BLaER1 (cell line): Measurements from ENCODE around the gene IRGC.

ENCODE experiments used
- H3K27ac ChIP-seq: shearing (Covaris generic); formaldehyde crosslinking; 2 replicates; pipeline ENCODE4 v1.8.1; 2022
- H3K27me3 ChIP-seq: shearing (Covaris generic); formaldehyde crosslinking; 2 replicates; pipeline ENCODE4 v1.8.1; 2022
- H3K36me3 ChIP-seq: shearing (Covaris generic); formaldehyde crosslinking; 2 replicates; pipeline ENCODE4 v1.8.1; 2022
- H3K4me1 ChIP-seq: shearing (Covaris generic); formaldehyde crosslinking; 2 replicates; pipeline ENCODE4 v1.8.1; 2022
- H3K4me2 ChIP-seq: shearing (Covaris generic); formaldehyde crosslinking; 2 replicates; pipeline ENCODE4 v1.8.1; 2022
- H3K4me3 ChIP-seq: shearing (Covaris generic); formaldehyde crosslinking; 2 replicates; pipeline ENCODE4 v1.8.1; 2022
- H3K9ac ChIP-seq: shearing (Covaris generic); formaldehyde crosslinking; 2 replicates; pipeline ENCODE4 v1.8.1; 2022
- H3K9me3 ChIP-seq: shearing (Covaris generic); formaldehyde crosslinking; 2 replicates; pipeline ENCODE4 v1.8.1; 2022
- H4K20me1 ChIP-seq: shearing (Covaris generic); formaldehyde crosslinking; 2 replicates; pipeline ENCODE4 v1.8.1; 2022
- Cebpa-rat ChIP-seq: shearing (Covaris generic); IDR thresholded peaks from 2 replicates; pipeline ENCODE4 v1.8.1; 2022

The IRGC gene

GRCh38 chr19:43721469-43722048 lies 5.7 kb downstream of the IRGC start:
- Histone ChIP-seq H3K27me3 (no peaks in the 10 kb centered on the region), H3K4me2 (no peak overlapping the region), H3K27ac (no peak overlapping the region), H3K9ac (no peak overlapping the region), H3K4me3 (no peak overlapping the region), H3K9me3 (no peaks in the 10 kb centered on the region), H3K36me3 (no peaks in the 10 kb centered on the region), H4K20me1 (no peaks in the 10 kb centered on the region), H3K4me1 (peaks cover 13% of the 10 kb centered on the region)
- no peak for TF ChIP-seq Cebpa-rat

- H3K4me1 ChIP-seq, result peaks cover 13% of the 10 kb centered on the region
- no peak overlapping the region for H3K9ac ChIP-seq
- H3K4me2 ChIP-seq, result no peak overlapping the region
- TF ChIP-seq Cebpa-rat, result no peak
- no peaks in the 10 kb centered on the region for H4K20me1 ChIP-seq
- peaks cover 16% of the 10 kb centered on the region for H3K36me3 ChIP-seq
- no peak overlapping the region for H3K4me3 ChIP-seq
- H3K9me3 ChIP-seq, result no peaks in the 10 kb centered on the region
- no peaks in the 10 kb centered on the region for H3K27me3 ChIP-seq
- H3K27ac ChIP-seq, result no peak overlapping the region
Observed at GRCh38 chr19:43723588-43723987, 7.7 kb downstream of the IRGC start.

- no peaks in the 10 kb centered on the region for H4K20me1 ChIP-seq
- TF ChIP-seq Cebpa-rat, result no peak
- no peaks in the 10 kb centered on the region for H3K9me3 ChIP-seq
- H3K9ac ChIP-seq, result no peak overlapping the region
- no peaks in the 10 kb centered on the region for H3K27me3 ChIP-seq
- H3K4me3 ChIP-seq, result no peak overlapping the region
- H3K4me2 ChIP-seq, result no peak overlapping the region
- peaks cover 29% of the 10 kb centered on the region for H3K36me3 ChIP-seq
- H3K4me1 ChIP-seq, result peaks cover 13% of the 10 kb centered on the region
- no peak overlapping the region for H3K27ac ChIP-seq
Observed at GRCh38 chr19:43724896-43725295, 9.0 kb downstream of the IRGC start.

GRCh38 chr19:43725468-43725867 lies 9.6 kb downstream of the IRGC start:
- H3K4me1 ChIP-seq, result peaks cover 13% of the 10 kb centered on the region
- H3K9ac ChIP-seq, result no peak overlapping the region
- no peaks in the 10 kb centered on the region for H4K20me1 ChIP-seq
- no peak overlapping the region; the same call in 1 of the 2 replicates for H3K4me2 ChIP-seq
- H3K27me3 ChIP-seq, result no peaks in the 10 kb centered on the region
- H3K9me3 ChIP-seq, result no peaks in the 10 kb centered on the region
- H3K27ac ChIP-seq, result 0 out of 2 replicates have a peak overlapping the region, but pooled peaks have one; percentile 7
- H3K4me3 ChIP-seq, result no peak overlapping the region
- peaks cover 34% of the 10 kb centered on the region for H3K36me3 ChIP-seq
- TF ChIP-seq Cebpa-rat, result no peak

DNA sequence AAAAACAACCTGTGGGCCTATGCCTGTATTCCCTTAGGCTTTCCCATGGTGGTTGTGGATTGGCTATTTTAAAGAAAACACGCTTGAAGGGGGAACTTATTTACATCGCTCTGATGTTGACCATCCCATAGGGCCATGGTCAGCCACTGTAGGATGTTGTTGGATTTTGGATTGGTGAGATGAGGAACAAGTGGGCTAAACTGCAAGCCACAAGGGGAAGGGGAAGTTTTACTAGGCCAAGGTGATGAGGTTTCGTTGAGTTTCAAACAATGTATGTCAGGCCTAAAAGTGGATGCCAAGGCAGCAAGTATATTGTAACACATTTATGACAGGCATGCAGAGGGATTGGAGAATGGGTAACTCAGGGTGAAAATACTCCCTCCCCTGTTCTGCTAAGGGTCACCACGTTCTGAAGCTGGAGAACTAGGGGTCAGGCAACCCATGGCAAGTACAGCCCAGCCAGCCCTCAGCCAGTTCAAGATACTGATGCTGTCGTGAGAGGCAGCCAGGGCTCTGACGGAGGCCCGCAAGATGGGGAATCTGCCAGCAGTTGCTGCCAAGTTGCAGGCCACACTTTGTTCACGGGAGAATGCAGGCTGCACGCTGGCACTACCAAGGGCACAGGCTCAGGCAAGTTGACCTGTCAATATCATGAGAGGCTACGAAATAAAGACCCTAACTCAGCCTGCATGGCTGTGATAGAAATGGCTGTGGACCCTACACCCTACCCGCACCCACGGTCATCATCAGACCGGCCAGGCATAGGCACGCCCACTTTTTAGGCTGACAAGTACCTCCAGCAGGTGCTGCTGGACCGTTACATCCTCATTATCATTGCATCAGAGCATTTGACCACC lies 11.1 kb downstream of the IRGC start:
- no peaks in the 10 kb centered on the region for H4K20me1 ChIP-seq
- H3K27ac ChIP-seq, result 0 out of 2 replicates have a peak overlapping the region, but pooled peaks have one; percentile 38
- no peak overlapping the region for H3K9ac ChIP-seq
- H3K4me3 ChIP-seq, result no peak overlapping the region
- H3K36me3 ChIP-seq, result peaks cover 49% of the 10 kb centered on the region
- H3K4me1 ChIP-seq, result peaks cover 23% of the 10 kb centered on the region
- no peak overlapping the region for H3K4me2 ChIP-seq
- no peaks in the 10 kb centered on the region for H3K9me3 ChIP-seq
- no peak for TF ChIP-seq Cebpa-rat
- H3K27me3 ChIP-seq, result no peaks in the 10 kb centered on the region

DNA sequence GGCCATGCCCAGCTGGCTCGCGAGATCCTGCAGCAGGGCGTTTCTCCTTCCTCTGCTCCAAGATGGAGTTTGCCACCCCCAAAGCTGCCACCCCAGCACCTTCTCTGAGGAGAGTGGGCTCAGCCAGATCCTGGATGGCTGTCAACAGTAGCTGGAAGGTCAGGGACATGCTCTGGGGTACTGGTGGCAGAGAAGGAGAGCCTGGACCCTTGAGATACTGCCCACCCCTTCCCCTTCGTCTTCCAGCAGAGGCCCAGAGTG lies 11.6 kb downstream of the IRGC start:
- Histone ChIP-seq H3K27ac (0 out of 2 replicates have a peak overlapping the region, but pooled peaks have one; percentile 38), H3K4me1 (peaks cover 28% of the 10 kb centered on the region)
- TF ChIP-seq Cebpa-rat, result no peak

DNA sequence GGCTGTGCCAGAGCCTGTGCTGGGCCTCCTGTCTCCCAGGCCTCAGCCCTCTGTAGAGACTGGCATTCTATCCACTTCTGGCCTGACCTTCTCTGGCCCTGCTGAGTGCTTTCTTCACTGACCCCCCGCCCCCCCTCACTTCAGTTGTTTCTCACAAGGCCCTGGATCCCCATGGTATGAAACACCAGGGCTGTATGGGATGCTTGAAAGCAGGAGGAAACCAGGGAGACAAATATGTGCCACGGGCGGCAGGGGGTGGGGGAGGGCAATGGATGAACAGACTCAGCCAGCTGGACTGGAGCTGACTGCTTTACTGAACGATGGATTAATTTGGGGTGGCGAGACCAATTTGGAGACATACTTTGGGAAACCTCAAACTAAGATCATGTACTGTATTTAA lies 14.0 kb downstream of the IRGC start:
- H4K20me1 ChIP-seq, result no peaks in the 10 kb centered on the region
- no peak overlapping the region for H3K27ac ChIP-seq
- peaks cover 38% of the 10 kb centered on the region for H3K4me1 ChIP-seq
- H3K9me3 ChIP-seq, result no peaks in the 10 kb centered on the region
- no peaks in the 10 kb centered on the region for H3K27me3 ChIP-seq
- no peak overlapping the region for H3K4me2 ChIP-seq
- peaks cover 79% of the 10 kb centered on the region for H3K36me3 ChIP-seq
- no peak overlapping the region for H3K9ac ChIP-seq
- no peak for TF ChIP-seq Cebpa-rat
- no peak overlapping the region for H3K4me3 ChIP-seq

More for the DNA sequence above, 11.6 kb downstream of the IRGC start:
- Histone ChIP-seq H3K4me3 (no peak overlapping the region), H3K27me3 (no peaks in the 10 kb centered on the region), H3K4me2 (no peak overlapping the region), H3K9ac (no peak overlapping the region), H3K36me3 (peaks cover 55% of the 10 kb centered on the region), H3K9me3 (no peaks in the 10 kb centered on the region), H4K20me1 (no peaks in the 10 kb centered on the region)

DNA sequence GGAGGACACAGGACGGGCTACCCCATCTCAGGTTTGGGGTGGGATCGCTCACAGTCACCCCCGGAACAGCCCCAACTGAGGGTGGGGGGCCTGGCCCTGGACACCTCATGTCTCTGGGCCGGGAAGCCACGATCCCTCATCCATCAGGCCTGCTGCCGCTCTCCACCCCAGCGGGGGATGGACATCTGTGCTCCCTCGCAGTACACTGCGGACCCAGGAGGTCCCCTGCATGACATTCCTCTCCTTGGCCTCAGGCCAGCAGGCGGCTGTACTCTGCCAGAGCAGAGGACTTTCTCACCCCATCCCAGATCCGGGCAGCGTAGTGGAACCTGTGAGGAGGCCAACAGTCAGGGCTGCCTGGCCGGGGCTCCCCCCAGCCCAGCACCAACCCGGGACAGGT lies 15.5 kb downstream of the IRGC start:
- H3K4me2 ChIP-seq, result no peak overlapping the region; the same call in 1 of the 2 replicates
- H3K27me3 ChIP-seq, result no peaks in the 10 kb centered on the region
- peak overlapping the region; percentile 57 for H3K27ac ChIP-seq
- no peaks in the 10 kb centered on the region for H3K9me3 ChIP-seq
- H3K4me3 ChIP-seq, result no peak overlapping the region
- peaks cover 26% of the 10 kb centered on the region for H3K4me1 ChIP-seq
- no peak for TF ChIP-seq Cebpa-rat
- no peak overlapping the region for H3K9ac ChIP-seq
- no peaks in the 10 kb centered on the region for H4K20me1 ChIP-seq
- peaks cover 93% of the 10 kb centered on the region for H3K36me3 ChIP-seq

DNA sequence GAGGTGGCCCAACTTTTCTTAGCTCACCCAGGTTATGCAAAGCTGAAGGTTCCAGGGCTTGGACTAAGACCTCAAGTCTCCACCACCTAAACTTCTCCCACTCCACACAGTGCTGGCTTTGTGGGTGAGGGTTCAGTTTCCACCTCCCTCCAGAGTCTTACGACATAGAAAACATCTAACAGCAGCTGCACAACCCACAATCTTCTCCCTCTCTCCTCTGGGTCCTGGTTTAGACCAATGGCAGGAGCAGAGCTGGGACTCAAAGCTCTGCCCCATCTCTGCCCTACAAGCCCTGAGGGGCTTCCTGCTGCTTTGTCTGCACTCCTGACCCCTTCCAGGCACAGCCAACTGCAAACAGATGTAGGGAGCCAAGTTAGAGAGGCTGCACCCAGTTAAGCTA lies 16.0 kb downstream of the IRGC start:
- Histone ChIP-seq H3K9me3 (no peaks in the 10 kb centered on the region), H3K4me3 (no peak overlapping the region), H3K36me3 (peaks cover 98% of the 10 kb centered on the region), H3K27me3 (no peaks in the 10 kb centered on the region), H3K4me1 (peaks cover 25% of the 10 kb centered on the region), H3K4me2 (peak overlapping the region; percentile 8), H3K27ac (peak overlapping the region; percentile 57), H3K9ac (no peak overlapping the region), H4K20me1 (no peaks in the 10 kb centered on the region)
- 0 out of 2 replicates have a peak, but pooled peaks have one; percentile 30 for TF ChIP-seq Cebpa-rat

- Histone ChIP-seq H3K36me3 (peaks cover 100% of the 10 kb centered on the region), H3K4me1 (peaks cover 25% of the 10 kb centered on the region), H3K4me2 (no peak overlapping the region), H3K9ac (no peak overlapping the region), H3K9me3 (no peaks in the 10 kb centered on the region), H3K27me3 (no peaks in the 10 kb centered on the region), H3K27ac (no peak overlapping the region), H3K4me3 (no peak overlapping the region), H4K20me1 (no peaks in the 10 kb centered on the region)
- no peak for TF ChIP-seq Cebpa-rat
Observed at GRCh38 chr19:43735013-43735412, 19.1 kb downstream of the IRGC start.
